Natural killer cell (primary cell): ENCODE results near the gene LSM14A. TPM values are rescaled to one million over a fixed set of nuclear protein-coding genes. Genes with fewer than 3 reads are reported as not detected.
A peak's percentile ranks its signal among the peaks of the same experiment; 100 is the strongest.

Experiments used
- ATAC-seq, 3 donors: fragments of 150-1000 bp in 2 of 3; fragments of 200-7000 bp in 1 of 3; cut with Tn5 transposase; 1 replicate in 1 of 3; 2 replicates in 2 of 3; pipeline ENCODE4 v1.10.0; 2021; ENCODE audit warnings: mild to moderate bottlenecking in 2 of 3, moderate library complexity in 2 of 3
- DNase-seq, 2 donors: peaks; one replicate each; pipeline versions ENCODE4 v3.0.0 to v3.0.0-alpha.2; 2013 to 2021; ENCODE audit warnings: mixed read lengths in 1 of 2
- H3K27ac ChIP-seq: one replicate; pipeline ENCODE4 v1.5.1; 2013; ENCODE audit warnings: mild to moderate bottlenecking, low read length
- H3K27me3 ChIP-seq: one replicate; pipeline ENCODE4 v1.6.1; 2013; ENCODE audit warnings: low read length; ENCODE audit not compliant: control insufficient read depth, insufficient read depth
- H3K36me3 ChIP-seq: one replicate; pipeline ENCODE4 v1.6.1; 2013; ENCODE audit warnings: low read length; ENCODE audit not compliant: control insufficient read depth, insufficient read depth
- H3K4me1 ChIP-seq: one replicate; pipeline ENCODE4 v1.6.1; 2013; ENCODE audit warnings: low read length; ENCODE audit not compliant: control insufficient read depth, insufficient read depth
- H3K4me3 ChIP-seq: one replicate; pipeline ENCODE4 v1.5.1; 2013; ENCODE audit warnings: low read length
- H3K9me3 ChIP-seq: one replicate; pipeline ENCODE4 v1.6.1; 2013; ENCODE audit warnings: low read length; ENCODE audit not compliant: control insufficient read depth, insufficient read depth
- H3K27ac Mint-ChIP-seq, 2 donors: one replicate each; pipeline ENCODE4 v1.8.0; 2022; ENCODE audit warnings: mild to moderate bottlenecking in 2 of 2, mixed read lengths in 2 of 2, moderate library complexity in 1 of 2
- H3K27me3 Mint-ChIP-seq, 2 donors: one replicate each; pipeline ENCODE4 v1.8.0; 2022; ENCODE audit warnings: low read depth in 2 of 2, mixed read lengths in 2 of 2
- H3K36me3 Mint-ChIP-seq: one replicate; pipeline ENCODE4 v1.8.0; 2022; ENCODE audit warnings: mixed read lengths
- H3K4me1 Mint-ChIP-seq, 2 donors: one replicate each; pipeline ENCODE4 v1.8.0; 2022; ENCODE audit warnings: mixed read lengths in 2 of 2
- H3K4me3 Mint-ChIP-seq: one replicate; pipeline ENCODE4 v1.8.0; 2022; ENCODE audit warnings: mild to moderate bottlenecking, moderate library complexity, mixed read lengths
- H3K9me3 Mint-ChIP-seq, 2 donors: one replicate each; pipeline ENCODE4 v1.8.0; 2022; ENCODE audit warnings: mixed read lengths in 2 of 2
- CTCF ChIP-seq: fragments of 200-600 bp; IDR thresholded peaks from one replicate; pipeline ENCODE4 v1.8.0; 2022; ENCODE audit warnings: antibody characterized with exemption
- WGBS: methylation state at CpG from one replicate; pipeline ENCODE4 v1.1.7; 2013; ENCODE audit warnings: missing lambda C conversion rate; ENCODE audit not compliant: insufficient coverage; 5-methylcytosine and 5-hydroxymethylcytosine counted together
- intact Hi-C: fragments of 100-400 bp; cut with micrococcal nuclease; formaldehyde crosslinking; loops from one replicate; pipeline ENCODE4 v1.14.2; 2022
- total RNA-seq, 4 donors: library from RNA; stranded (reverse); fragments of 120-200 nt in 1 of 4; gene quantifications; one replicate each; pipeline versions ENCODE4 v1.2.3 to v1.2.4, GENCODE V29; 2013 to 2022

LSM14A gene
- 100 to 1,000 TPM; 201 to 246 (median 202) TPM for total RNA-seq
- 113 TPM for total RNA-seq (2013)

GRCh38 chr19:34171877-34172660 is at the start of gene LSM14A:
LSM14A (plus strand) TSS chr19:34172504; CDS start chr19:34172643, 139 bp downstream.
- Histone ChIP-seq H3K4me1 (peaks cover 39% of the 10 kb centered on the region), H3K27me3 (no peaks in the 10 kb centered on the region), H3K9me3 (no peaks in the 10 kb centered on the region), H3K27ac (peak within 1 kb of the TSS; percentile 98), H3K4me3 (peak within 1 kb of the TSS; percentile 90), H3K36me3 (no peaks in the 10 kb centered on the region)
- H3K27me3 Mint-ChIP-seq: peaks cover 4 to 8% of the 10 kb centered on the region in 2 donors
- H3K4me3 Mint-ChIP-seq: peak within 1 kb of the TSS; percentile 96
- WGBS: under 1% methylated on average over 83 of the region's 83 CpGs
- no peak for TF ChIP-seq CTCF
- ATAC-seq (peak; percentile 80 to 96 (median 85)), DNase-seq (peak; percentile 96)
- intact Hi-C loops: loop anchor here (1.0 to 5.0 kb wide), 3 partner anchors 13 to 180 kb away; no protein-coding TSS in a partner anchor
- H3K36me3 Mint-ChIP-seq: no peaks in the 10 kb centered on the region
- H3K4me1 Mint-ChIP-seq: peaks cover 29 to 48% of the 10 kb centered on the region in 2 donors
- H3K9me3 Mint-ChIP-seq: no peaks in the 10 kb centered on the region
- H3K27ac Mint-ChIP-seq: peak within 1 kb of the TSS; percentile 86 to 90

- H3K4me3 Mint-ChIP-seq: no peak overlapping the region
- DNase-seq (no peak), ATAC-seq (no peak)
- H3K27ac Mint-ChIP-seq: no peak overlapping the region
- no peaks in the 10 kb centered on the region for H3K9me3 Mint-ChIP-seq
- 22% methylated on average over 1 of the region's 1 CpG for WGBS
- no peaks in the 10 kb centered on the region for H3K4me1 ChIP-seq
- H3K9me3 ChIP-seq: no peaks in the 10 kb centered on the region
- no peak overlapping the region for H3K4me3 ChIP-seq
- H3K36me3 Mint-ChIP-seq: no peaks in the 10 kb centered on the region
- no peak for TF ChIP-seq CTCF
- no peaks in the 10 kb centered on the region for H3K27me3 ChIP-seq
- H3K4me1 Mint-ChIP-seq: no peaks in the 10 kb centered on the region
- no peaks in the 10 kb centered on the region for H3K36me3 ChIP-seq
- peaks cover 15 to 20% of the 10 kb centered on the region in 2 donors for H3K27me3 Mint-ChIP-seq
- intact Hi-C loops: no loop called here
- no peak overlapping the region for H3K27ac ChIP-seq
These were observed 47.5 kb upstream of the LSM14A start for GRCh38 chr19:34124828-34125227.

GRCh38 chr19:34126966-34127365 is 45.3 kb upstream of the LSM14A start:
- Mint-ChIP-seq H3K36me3 (no peaks in the 10 kb centered on the region), H3K27me3 (peaks cover 9 to 16% of the 10 kb centered on the region in 2 donors), H3K27ac (no peak overlapping the region), H3K9me3 (no peaks in the 10 kb centered on the region), H3K4me1 (no peaks in the 10 kb centered on the region), H3K4me3 (no peak overlapping the region)
- Histone ChIP-seq H3K36me3 (no peaks in the 10 kb centered on the region), H3K9me3 (no peaks in the 10 kb centered on the region), H3K4me3 (no peak overlapping the region), H3K27ac (no peak overlapping the region), H3K27me3 (no peaks in the 10 kb centered on the region), H3K4me1 (no peaks in the 10 kb centered on the region)
- 88% methylated on average over 8 of the region's 8 CpGs for WGBS
- no peak for DNase-seq
- no peak for ATAC-seq
- TF ChIP-seq CTCF: no peak
- intact Hi-C loops: no loop called here
